HG03439 (cell line): ENCODE results near the gene PRKG1.

ENCODE experiments used
- ATAC-seq: cut with Tn5 transposase; IDR thresholded peaks from one replicate; pipeline ENCODE4 v1.9.1; 2021; ENCODE audit warnings: mild to moderate bottlenecking, moderate library complexity; ENCODE audit not compliant: unreplicated experiment

The PRKG1 gene

GRCh38 chr10:52066383-52066782 is 992.1 kb downstream of the PRKG1 start:
- ATAC-seq: no peak

GRCh38 chr10:52068485-52068884 is 994.2 kb downstream of the PRKG1 start:
- ATAC-seq: no peak

GRCh38 chr10:52071814-52072213 is 997.5 kb downstream of the PRKG1 start:
- no peak for ATAC-seq

GRCh38 chr10:52074505-52075026 is 1000.3 kb downstream of the PRKG1 start:
- ATAC-seq: no peak

GRCh38 chr10:52077814-52078213 is 1003.5 kb downstream of the PRKG1 start:
- ATAC-seq: no peak

- no peak for ATAC-seq
These were observed 1004.2 kb downstream of the PRKG1 start for GRCh38 chr10:52078397-52078937.

GRCh38 chr10:52082307-52082706 is 1008.0 kb downstream of the PRKG1 start:
- no peak for ATAC-seq

GRCh38 chr10:52083422-52083821 is 1009.1 kb downstream of the PRKG1 start:
- no peak for ATAC-seq

- no peak for ATAC-seq
These were observed 1018.1 kb downstream of the PRKG1 start for GRCh38 chr10:52092390-52092789.

GRCh38 chr10:52098130-52098529 is 1023.8 kb downstream of the PRKG1 start:
- no peak for ATAC-seq

- ATAC-seq: no peak
These were observed 1024.8 kb downstream of the PRKG1 start for GRCh38 chr10:52099026-52099600.

GRCh38 chr10:52100011-52100547 is 1025.8 kb downstream of the PRKG1 start:
- no peak for ATAC-seq

GRCh38 chr10:52105301-52105700 is 1031.0 kb downstream of the PRKG1 start:
- no peak for ATAC-seq

- no peak for ATAC-seq
These were observed 1031.7 kb downstream of the PRKG1 start for GRCh38 chr10:52106011-52106410.

- ATAC-seq: no peak
These were observed 1032.6 kb downstream of the PRKG1 start for GRCh38 chr10:52106899-52107298.

GRCh38 chr10:52108236-52108635 is 1033.9 kb downstream of the PRKG1 start:
- ATAC-seq: no peak

- ATAC-seq: no peak
These were observed 1036.3 kb downstream of the PRKG1 start for GRCh38 chr10:52110576-52110975.

- ATAC-seq: no peak
These were observed 1037.0 kb downstream of the PRKG1 start for GRCh38 chr10:52111101-52111891.

GRCh38 chr10:52115823-52116222 is 1041.5 kb downstream of the PRKG1 start:
- no peak for ATAC-seq

GRCh38 chr10:52119507-52119906 is 1045.2 kb downstream of the PRKG1 start:
- ATAC-seq: no peak

GRCh38 chr10:52121688-52122087 is 1047.4 kb downstream of the PRKG1 start:
- ATAC-seq: no peak
